AG08396 (cell line): ENCODE data around the gene PSKH1.
"Not testable (repeated sequence)": the region's sequence is repeated elsewhere in the genome, so short reads cannot be mapped to it uniquely, and the experiment has no call there.

Source experiments
- DNase-seq: peaks from one replicate; pipeline ENCODE4 v3.0.0; 2012; ENCODE audit warnings: low spot score, mixed read lengths

The PSKH1 gene

DNA sequence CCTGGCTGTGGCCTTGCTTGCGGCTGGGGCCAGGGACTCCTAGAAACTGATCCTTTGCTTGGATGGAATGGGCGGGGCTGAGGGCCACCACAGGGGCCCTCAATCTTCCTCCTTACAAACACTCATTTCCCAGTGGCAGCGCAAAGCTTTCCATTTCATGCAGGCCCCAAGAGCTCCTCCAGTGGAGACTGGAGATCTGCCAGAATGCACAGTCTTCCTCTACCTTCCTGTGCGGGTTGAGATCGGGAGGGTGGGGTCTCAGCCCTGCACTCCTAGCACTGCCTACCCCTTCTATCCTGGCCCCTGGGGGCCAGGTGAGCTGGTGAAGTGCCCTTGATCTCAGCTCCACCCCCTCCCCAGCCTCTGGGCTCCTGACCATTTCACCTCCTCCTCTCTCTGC is 6.7 kb upstream of the PSKH1 start:
- no peak for DNase-seq

GRCh38 chr16:67888331-67888730 is 4.7 kb upstream of the PSKH1 start:
- DNase-seq, result no peak

GRCh38 chr16:67892375-67892774 is 679 bp upstream of the PSKH1 start:
- DNase-seq, result no peak

GRCh38 chr16:67893743-67894399 is 817 bp downstream of the PSKH1 start:
- DNase-seq, result peak; percentile 38

GRCh38 chr16:67897231-67897630 is 4.2 kb downstream of the PSKH1 start:
- peak; percentile 60 for DNase-seq

GRCh38 chr16:67901734-67902133 is 8.7 kb downstream of the PSKH1 start:
- DNase-seq, result no peak

- no peak for DNase-seq
Observed at GRCh38 chr16:67902831-67903230, 9.8 kb downstream of the PSKH1 start.

DNA sequence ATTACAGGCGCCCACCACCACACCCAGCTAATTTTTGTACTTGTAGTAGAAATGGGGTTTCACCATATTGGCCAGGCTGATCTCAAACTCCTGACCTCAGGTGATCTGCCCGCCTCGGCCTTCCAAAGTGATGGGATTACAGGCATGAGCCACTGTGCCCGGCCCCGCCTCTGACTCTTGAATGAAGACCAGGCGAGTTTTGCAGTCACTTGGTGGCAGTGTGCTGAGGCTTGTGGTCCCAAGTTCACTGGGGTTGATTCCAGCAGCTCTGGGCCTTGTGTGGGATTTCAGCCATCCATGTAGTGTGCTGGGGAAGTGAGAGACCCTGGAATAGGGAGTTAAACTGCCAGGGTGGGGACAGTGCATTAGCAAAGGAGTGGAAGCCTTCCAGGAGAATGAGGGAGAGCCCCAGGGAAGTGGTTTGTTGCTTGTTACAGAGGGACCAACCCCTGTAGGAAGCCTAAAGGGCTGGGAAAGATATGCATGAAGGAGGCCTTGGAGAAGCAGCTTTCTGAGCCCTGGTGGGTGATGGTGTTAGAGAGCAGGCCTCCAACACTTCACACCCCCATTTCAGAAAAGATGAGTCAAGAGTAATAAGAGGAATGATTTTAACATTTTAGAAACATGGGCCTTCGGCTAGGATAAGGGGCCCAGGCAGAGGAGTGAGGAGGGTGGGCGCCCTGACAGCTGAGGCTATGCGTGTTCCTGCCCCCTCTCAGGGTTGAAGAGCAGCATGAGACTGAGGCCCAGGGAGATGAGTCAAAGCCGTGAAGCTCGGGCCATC is 14.5 kb downstream of the PSKH1 start:
- DNase-seq, result no peak

DNA sequence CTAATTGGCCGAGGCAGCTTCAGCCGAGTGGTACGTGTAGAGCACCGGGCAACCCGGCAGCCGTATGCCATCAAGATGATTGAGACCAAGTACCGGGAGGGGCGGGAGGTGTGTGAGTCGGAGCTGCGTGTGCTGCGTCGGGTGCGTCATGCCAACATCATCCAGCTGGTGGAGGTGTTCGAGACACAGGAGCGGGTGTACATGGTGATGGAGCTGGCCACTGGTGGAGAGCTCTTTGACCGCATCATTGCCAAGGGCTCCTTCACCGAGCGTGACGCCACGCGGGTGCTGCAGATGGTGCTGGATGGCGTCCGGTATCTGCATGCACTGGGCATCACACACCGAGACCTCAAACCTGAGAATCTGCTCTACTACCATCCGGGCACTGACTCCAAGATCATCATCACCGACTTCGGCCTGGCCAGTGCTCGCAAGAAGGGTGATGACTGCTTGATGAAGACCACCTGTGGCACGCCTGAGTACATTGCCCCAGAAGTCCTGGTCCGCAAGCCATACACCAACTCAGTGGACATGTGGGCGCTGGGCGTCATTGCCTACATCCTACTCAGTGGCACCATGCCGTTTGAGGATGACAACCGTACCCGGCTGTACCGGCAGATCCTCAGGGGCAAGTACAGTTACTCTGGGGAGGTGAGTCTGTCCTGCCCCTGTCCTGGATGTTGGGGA is 16.1 kb downstream of the PSKH1 start:
- DNase-seq, result no peak

- DNase-seq, result no peak
Observed at GRCh38 chr16:67910158-67910557, 17.1 kb downstream of the PSKH1 start.

DNA sequence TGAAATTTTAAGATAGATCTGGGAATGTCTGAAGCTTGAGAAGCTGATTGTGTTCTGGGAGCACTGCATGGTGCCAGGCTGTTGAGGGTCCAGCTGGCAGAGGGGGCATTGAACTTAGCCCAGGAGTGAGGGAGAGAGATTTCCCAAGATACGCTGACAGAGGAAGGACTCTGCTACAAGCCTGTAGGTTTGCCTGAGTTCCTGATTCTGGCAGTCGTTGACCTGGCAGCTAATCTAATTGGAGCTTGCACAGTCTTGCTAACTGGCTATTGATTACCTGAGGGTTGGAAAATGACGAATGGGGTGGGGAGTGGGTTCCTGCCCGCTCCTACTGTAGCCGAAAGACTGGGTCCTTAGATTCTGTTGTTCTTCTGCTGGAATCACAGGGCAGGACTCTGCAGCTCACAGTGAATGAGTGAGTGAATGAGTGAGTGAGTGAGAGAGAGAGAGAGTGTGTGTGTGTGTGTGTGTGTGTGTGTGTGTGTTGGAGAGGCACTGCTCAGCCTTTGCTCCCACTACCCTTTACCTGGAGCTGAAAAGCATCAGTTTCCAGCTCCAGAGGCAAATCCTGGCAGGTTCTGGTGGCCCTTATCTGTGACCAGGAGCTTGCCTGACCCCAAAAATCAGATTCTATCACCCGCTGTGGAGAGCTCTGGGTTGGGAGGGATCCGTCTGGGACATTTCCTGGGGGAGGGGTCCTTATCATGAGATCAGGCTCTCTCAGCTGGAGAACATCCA is 21.9 kb downstream of the PSKH1 start:
- DNase-seq, result no peak

- not testable (repeated sequence) for DNase-seq
Observed at GRCh38 chr16:67915496-67915769, 22.4 kb downstream of the PSKH1 start.

GRCh38 chr16:67915831-67916723 is 23.0 kb downstream of the PSKH1 start:
- no peak for DNase-seq

GRCh38 chr16:67917140-67917851 is 24.2 kb downstream of the PSKH1 start:
- DNase-seq, result no peak

DNA sequence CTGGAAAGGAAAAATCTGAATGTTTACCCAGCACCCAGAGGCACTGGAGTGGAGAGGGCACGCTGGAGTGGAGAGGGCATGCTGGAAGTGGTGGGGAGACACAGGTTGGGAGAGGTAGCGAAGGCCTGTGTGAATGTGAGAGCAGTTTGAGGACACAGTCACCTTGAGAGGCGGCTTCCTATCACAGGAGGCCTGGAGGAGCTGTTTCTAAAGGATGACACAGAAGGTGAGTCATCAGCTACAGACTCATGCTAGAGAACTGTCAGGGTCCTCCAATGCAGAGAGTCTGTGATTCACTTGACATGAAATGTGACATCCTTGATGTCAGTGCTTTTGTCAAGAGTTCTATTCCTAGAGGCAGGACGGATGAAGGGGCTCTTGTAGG is 24.8 kb downstream of the PSKH1 start:
- DNase-seq, result peak; percentile 78

DNA sequence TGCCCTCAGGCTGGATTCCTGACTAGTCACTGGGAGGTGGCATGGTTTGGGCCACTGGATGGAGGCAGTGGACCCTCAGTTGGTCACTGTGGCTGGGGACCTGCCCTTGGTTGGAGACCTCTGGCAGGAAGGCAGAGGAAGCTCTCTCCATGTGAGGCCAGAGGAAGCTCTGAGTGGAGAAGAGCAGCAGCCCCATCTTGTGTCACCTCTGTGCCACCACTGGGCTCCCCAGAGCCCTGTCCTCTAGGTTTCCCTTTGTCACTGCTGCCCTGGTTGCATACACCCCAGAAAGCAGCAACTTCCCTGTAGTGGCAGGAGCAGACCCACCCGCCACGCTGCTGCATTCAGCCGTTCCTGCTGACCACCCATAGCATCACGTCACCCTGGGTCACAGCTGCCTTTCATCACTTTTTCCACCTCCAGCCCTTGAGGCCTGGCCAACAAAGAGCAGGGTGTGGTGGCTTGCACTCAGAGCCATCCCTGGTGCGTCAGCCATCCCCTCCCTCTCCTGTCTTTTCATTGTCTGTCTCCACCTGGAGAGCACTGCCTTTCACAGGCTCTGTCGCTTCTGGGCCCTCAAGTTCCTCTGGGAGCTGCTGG is 26.7 kb downstream of the PSKH1 start:
- no peak for DNase-seq

- no peak for DNase-seq
Observed at GRCh38 chr16:67922221-67922620, 29.2 kb downstream of the PSKH1 start.

DNA sequence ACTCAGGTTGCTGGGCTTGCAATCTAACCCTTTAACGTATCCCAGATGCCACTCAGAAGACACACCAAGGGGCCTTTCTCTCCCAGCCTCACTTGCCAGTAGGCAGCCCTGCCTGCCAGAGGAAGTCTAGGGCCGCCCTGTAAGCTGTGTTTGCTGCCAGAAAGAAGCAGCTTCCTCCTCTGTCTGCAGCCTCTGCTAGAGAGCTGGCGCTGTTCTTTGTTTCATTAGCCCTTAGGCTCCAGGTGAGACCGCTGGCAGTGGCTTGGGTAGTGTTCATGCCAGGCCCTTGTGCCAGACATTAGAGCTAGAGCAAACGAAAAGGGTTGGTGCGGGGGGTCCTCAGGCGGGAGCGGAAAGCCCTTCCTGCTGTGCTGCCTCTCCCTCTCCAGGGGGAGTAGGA is 29.7 kb downstream of the PSKH1 start:
- DNase-seq, result no peak

DNA sequence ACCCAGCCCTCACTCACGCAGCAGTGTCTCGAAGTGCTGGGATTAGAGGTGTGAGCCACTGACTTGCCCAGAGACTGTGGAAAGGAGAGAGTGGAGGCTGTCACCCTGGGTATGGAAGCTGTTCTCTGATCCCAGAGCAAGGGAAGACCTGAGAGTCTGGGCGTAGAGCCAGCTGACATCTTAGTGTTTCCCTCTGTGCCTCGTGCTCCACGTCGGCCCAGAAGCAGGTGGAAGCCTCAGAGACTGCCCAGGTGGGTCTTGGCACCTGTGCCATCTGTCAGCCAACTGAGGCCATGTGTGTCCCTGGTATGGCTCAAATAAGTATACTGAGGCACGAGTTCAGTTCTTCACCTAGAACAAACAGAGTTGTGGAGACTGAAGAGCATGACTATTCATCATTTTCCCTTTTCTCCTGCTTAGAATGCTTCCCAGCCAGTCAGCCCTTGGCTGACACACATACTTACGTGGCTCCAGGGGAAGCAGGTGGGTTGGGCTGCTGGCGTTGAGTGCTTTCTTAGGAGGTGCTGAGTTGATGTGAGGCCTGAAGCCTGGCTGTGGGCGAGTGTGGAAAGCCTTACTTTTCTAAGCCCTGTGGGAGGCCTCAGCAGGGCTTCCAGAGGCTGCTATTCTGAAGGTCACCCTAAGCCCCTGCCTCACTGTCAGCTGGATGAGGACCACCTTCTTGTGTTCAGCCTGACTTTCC is 30.5 kb downstream of the PSKH1 start:
- no peak for DNase-seq
